ENCODE measurements around the gene DRAP1. TPM values are rescaled to one million over a fixed set of nuclear protein-coding genes. Genes with fewer than 3 reads are reported as not detected.

Gene DRAP1
- total and polyA plus RNA-seq, 2 experiments from 2014 or later = 121 to 294 TPM

GRCh38 chr11:65934014-65934413 is 14.8 kb downstream of the DRAP1 start:
- DNase-seq (ENCODE audit: low spot score) (no peak), ATAC-seq (no peak)
- Histone ChIP-seq H4K20me1 (replicated peaks; ENCODE audit: insufficient read depth) (no peaks in the 10 kb centered on the region), H3K79me2 (replicated peaks; ENCODE audit: insufficient read depth) (no peaks in the 10 kb centered on the region), H3F3A (replicated peaks; ENCODE audit: low read depth) (0 out of 2 replicates have a peak, but pooled peaks cover 5% of the 10 kb centered on the region), H3K36me3 (ENCODE audit: insufficient read depth) (no peaks in the 10 kb centered on the region), H3K4me1 (ENCODE audit: insufficient read depth) (no peaks in the 10 kb centered on the region; the same call in 1 of the 2 replicates), H3K9me2 (ENCODE audit: insufficient read depth) (no peaks in the 10 kb centered on the region), H3K4me3 (no peak overlapping the region), H3K27ac (ENCODE audit: low read depth) (no peak overlapping the region), H2AFZ (no peak overlapping the region), H3K27me3 (ENCODE audit: insufficient read depth) (no peaks in the 10 kb centered on the region), H3K4me2 (no peak overlapping the region)
- H3K27ac Mint-ChIP-seq = no peak overlapping the region
- TF ChIP-seq CREB1 (CRISPR knock-in tag; IDR thresholded peaks at IDR 0.05; ENCODE audit: low read depth) = no peak
- TF ChIP-seq EZH2phosphoT487 (IDR thresholded peaks at IDR 0.05; ENCODE audit: unreplicated experiment) = no peak
- no peak for TF ChIP-seq ZNF331 (CRISPR knock-in tag; IDR thresholded peaks at IDR 0.05; ENCODE audit: low read depth)
- no peak for TF ChIP-seq CTCF (conservative IDR thresholded peaks at IDR 0.05; ENCODE audit: low read depth in 2 of 2)
- TF ChIP-seq NANOG (IDR thresholded peaks at IDR 0.05; ENCODE audit: borderline replicate concordance) = no peak
- no peak for TF ChIP-seq REST (IDR thresholded peaks at IDR 0.05; ENCODE audit: unreplicated experiment)
- TF ChIP-seq JUNB (IDR thresholded peaks at IDR 0.05; ENCODE audit: unreplicated experiment) = no peak
- TF ChIP-seq STAT1 (IDR thresholded peaks at IDR 0.05; ENCODE audit: unreplicated experiment) = no peak
- TF ChIP-seq ZNF462 (CRISPR knock-in tag; IDR thresholded peaks at IDR 0.05) = no peak
- TF ChIP-seq EZH2 (IDR thresholded peaks at IDR 0.05; ENCODE audit: low read depth, unreplicated experiment) = no peak
- TF ChIP-seq ZNF114 (CRISPR knock-in tag; IDR thresholded peaks at IDR 0.05) = no peak
- no peak for TF ChIP-seq ETS1 (IDR thresholded peaks at IDR 0.05)
- no peak for TF ChIP-seq POLR2AphosphoS5 (IDR thresholded peaks at IDR 0.05; ENCODE audit: low read depth)
- H3K36me3 Mint-ChIP-seq (ENCODE audit: low read depth) = no peaks in the 10 kb centered on the region
- no peaks in the 10 kb centered on the region for H3K9me3 Mint-ChIP-seq
- peaks cover 11% of the 10 kb centered on the region for H3K27me3 Mint-ChIP-seq (ENCODE audit: insufficient read depth, low read depth, poor library complexity)
- peaks cover 7% of the 10 kb centered on the region for H3K4me1 Mint-ChIP-seq
- H3K4me3 Mint-ChIP-seq = no peak overlapping the region
